PC-3 (cell line): ENCODE measurements around the gene TNRC6C. TPM values are rescaled to one million over a fixed set of nuclear protein-coding genes. Genes with fewer than 3 reads are reported as not detected.
"Not testable (repeated sequence)": the region's sequence is repeated elsewhere in the genome, so short reads cannot be mapped to it uniquely, and the experiment has no call there.

Experiments used
- ATAC-seq: fragments of 200-7000 bp; cut with Tn5 transposase; 2 replicates; pipeline ENCODE4 v1.9.1; 2020; ENCODE audit warnings: mild to moderate bottlenecking, moderate library complexity
- BruUV-seq: library from RNA; stranded (reverse); fragments of 400-500 nt; replicated peaks from 2 replicates; lab custom pipeline; 2021; lab: Mats Ljungman, UMichigan
- CTCF ChIA-PET: fragments of 300-600 bp; sonication (Branson Sonifier 250); formaldehyde crosslinking; loops from one replicate; lab custom pipeline; 2022; ENCODE audit warnings: antibody characterized with exemption; lab: Charles Lee
- POLR2A ChIA-PET: fragments of 300-600 bp; sonication (Branson Sonifier 250); formaldehyde crosslinking; loops from one replicate; lab custom pipeline; 2022; ENCODE audit warnings: antibody characterized with exemption; ENCODE audit not compliant: unreplicated experiment; lab: Charles Lee
- DNase-seq: peaks from one replicate; pipeline ENCODE4 v3.0.0-alpha.2; 2015
- H2AFZ ChIP-seq: fragments of 300-600 bp; sonication (generic); 2 replicates; pipeline ENCODE4 v1.6.0; 2016; ENCODE audit warnings: antibody characterized with exemption, low read length
- H3F3A ChIP-seq: fragments of 300-600 bp; sonication (generic); one replicate; pipeline ENCODE4 v1.6.0; 2017; ENCODE audit warnings: antibody characterized with exemption, low read length, control low read depth, mild to moderate bottlenecking; ENCODE audit not compliant: unreplicated experiment
- H3K27ac ChIP-seq: fragments of 300-600 bp; sonication (generic); 2 replicates; pipeline ENCODE4 v1.5.1; 2016; ENCODE audit warnings: mild to moderate bottlenecking, low read length
- H3K27me3 ChIP-seq: fragments of 300-600 bp; sonication (generic); 2 replicates; pipeline ENCODE4 v1.6.1; 2016; ENCODE audit warnings: low read length, mixed read lengths
- H3K36me3 ChIP-seq: fragments of 300-600 bp; sonication (generic); 2 replicates; pipeline ENCODE4 v1.6.1; 2016; ENCODE audit warnings: low read depth, mixed run types, low read length, mixed read lengths
- H3K4me1 ChIP-seq: fragments of 300-600 bp; sonication (generic); 2 replicates; pipeline ENCODE4 v1.5.1; 2016; ENCODE audit warnings: low read length; ENCODE audit not compliant: insufficient read depth
- H3K4me2 ChIP-seq: fragments of 300-600 bp; sonication (generic); 2 replicates; pipeline ENCODE4 v1.6.0; 2016; ENCODE audit warnings: low read length
- H3K4me3 ChIP-seq: fragments of 300-600 bp; sonication (generic); 2 replicates; pipeline ENCODE4 v1.5.1; 2016; ENCODE audit warnings: mild to moderate bottlenecking, low read length, mixed read lengths
- H3K79me2 ChIP-seq: fragments of 300-600 bp; sonication (generic); 2 replicates; pipeline ENCODE4 v1.6.1; 2017; ENCODE audit warnings: low read length, mixed read lengths
- H3K9ac ChIP-seq: fragments of 300-600 bp; sonication (generic); 2 replicates; pipeline ENCODE4 v1.6.0; 2016; ENCODE audit warnings: mild to moderate bottlenecking, low read length
- H3K9me2 ChIP-seq: fragments of 300-600 bp; sonication (generic); replicated peaks from 2 replicates; pipeline ENCODE4 v1.6.1; 2016; ENCODE audit warnings: mixed run types, low read length, mixed read lengths
- H3K9me3 ChIP-seq: fragments of 300-600 bp; sonication (generic); 2 replicates; pipeline ENCODE4 v1.6.1; 2016; ENCODE audit warnings: low read length, mixed read lengths
- H4K20me1 ChIP-seq: fragments of 300-600 bp; sonication (generic); 2 replicates; pipeline ENCODE4 v1.6.1; 2016; ENCODE audit warnings: low read length, mixed read lengths
- EZH2 ChIP-seq: fragments of 300-600 bp; sonication (generic); IDR thresholded peaks from one replicate; pipeline ENCODE4 v1.6.1; 2017; ENCODE audit warnings: antibody characterized with exemption, mild to moderate bottlenecking, low read length; ENCODE audit not compliant: unreplicated experiment
- EZH2phosphoT487 ChIP-seq: fragments of 300-600 bp; sonication (generic); IDR thresholded peaks from 2 replicates; pipeline ENCODE4 v1.6.1; 2018; ENCODE audit warnings: mild to moderate bottlenecking, antibody characterized with exemption, low read length, borderline replicate concordance
- intact Hi-C: fragments of 100-400 bp; cut with micrococcal nuclease; formaldehyde crosslinking; loops from 2 replicates; pipeline ENCODE4 v1.9.0; 2023
- total RNA-seq: library from RNA; depleted of rRNA; stranded (reverse); fragments of >200 nt; gene quantifications from 2 replicates; pipeline ENCODE4 v1.2.3, GENCODE V29; 2014
- TF ChIP-seq, protein P1 (sequence below): fragments of 300-600 bp; sonication (generic); conservative IDR thresholded peaks from 2 replicates; pipeline ENCODE4 v1.5.1; 2017; ENCODE audit warnings: antibody characterized with exemption, low read depth, mild to moderate bottlenecking, low read length

Gene TNRC6C
- total RNA-seq, 1 experiment from 2014 or later: 5.3 TPM

DNA sequence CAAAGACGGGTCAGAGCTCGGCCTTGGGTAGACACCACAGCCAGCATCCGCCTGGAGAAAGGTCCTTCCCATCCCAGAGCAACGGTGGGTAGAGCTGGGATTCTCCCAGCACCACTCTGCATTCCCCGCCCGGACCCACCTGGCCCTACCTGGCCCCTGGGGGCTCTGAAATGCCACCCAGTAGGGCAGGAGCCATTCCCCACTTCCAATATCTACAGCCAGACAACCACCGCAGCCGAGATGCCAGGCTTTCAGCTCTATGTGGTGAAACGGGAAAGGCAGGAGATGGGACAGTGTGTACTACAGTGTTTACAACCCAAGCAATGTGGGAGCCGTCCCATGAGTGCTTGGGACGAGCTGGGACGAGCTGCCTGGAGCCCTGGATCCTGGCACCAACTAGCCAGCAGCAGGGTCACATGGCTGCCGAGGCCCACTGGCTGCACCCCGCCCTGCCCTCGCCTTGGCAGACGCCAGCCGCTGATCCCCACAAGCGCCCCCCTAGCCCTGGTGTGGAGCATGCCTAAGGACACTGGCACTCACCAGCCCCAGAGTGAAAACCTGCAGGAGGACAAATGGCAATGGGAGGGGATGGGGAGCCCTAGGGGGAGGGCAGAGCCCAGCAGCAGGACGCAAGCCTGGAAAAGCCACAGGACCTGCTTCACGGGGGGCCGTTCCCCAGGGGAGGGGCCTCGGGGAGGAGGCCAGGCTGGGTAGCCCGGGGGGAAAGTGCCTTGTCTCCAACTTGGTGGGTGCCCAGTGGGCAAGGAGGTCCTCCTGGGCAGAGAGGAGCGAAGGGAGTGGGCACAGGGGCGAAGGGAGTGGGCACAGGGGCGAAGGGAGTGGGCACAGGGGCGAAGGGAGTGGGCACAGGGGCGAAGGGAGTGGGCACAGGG is 156.6 kb downstream of the TNRC6C start:
- no peaks in the 10 kb centered on the region for H4K20me1 ChIP-seq
- ChIA-PET CTCF (interaction anchor here (0.7 kb wide), 2 partner anchors 31 to 61 kb away, joined by 4 to 9 read pairs; no protein-coding TSS in a partner anchor), POLR2A (no interaction called here)
- H3K36me3 ChIP-seq: 0 out of 2 replicates have a peak, but pooled peaks cover 2% of the 10 kb centered on the region
- intact Hi-C loops: no loop called here
- no peaks in the 10 kb centered on the region for H3K27me3 ChIP-seq
- no peak overlapping the region for H2AFZ ChIP-seq
- no peaks in the 10 kb centered on the region for H3K4me1 ChIP-seq
- H3K4me3 ChIP-seq: no peak overlapping the region
- H3K9me3 ChIP-seq: no peaks in the 10 kb centered on the region
- no peak overlapping the region for H3K9ac ChIP-seq
- no peaks in the 10 kb centered on the region for H3K79me2 ChIP-seq
- ATAC-seq (no peak), DNase-seq (no peak)
- no peaks in the 10 kb centered on the region for H3K9me2 ChIP-seq
- no peak overlapping the region for H3K27ac ChIP-seq
- H3K4me2 ChIP-seq: no peak overlapping the region
- no TSS peak for BruUV-seq
- H3F3A ChIP-seq: no peaks in the 10 kb centered on the region
- TF ChIP-seq, protein P1, sequence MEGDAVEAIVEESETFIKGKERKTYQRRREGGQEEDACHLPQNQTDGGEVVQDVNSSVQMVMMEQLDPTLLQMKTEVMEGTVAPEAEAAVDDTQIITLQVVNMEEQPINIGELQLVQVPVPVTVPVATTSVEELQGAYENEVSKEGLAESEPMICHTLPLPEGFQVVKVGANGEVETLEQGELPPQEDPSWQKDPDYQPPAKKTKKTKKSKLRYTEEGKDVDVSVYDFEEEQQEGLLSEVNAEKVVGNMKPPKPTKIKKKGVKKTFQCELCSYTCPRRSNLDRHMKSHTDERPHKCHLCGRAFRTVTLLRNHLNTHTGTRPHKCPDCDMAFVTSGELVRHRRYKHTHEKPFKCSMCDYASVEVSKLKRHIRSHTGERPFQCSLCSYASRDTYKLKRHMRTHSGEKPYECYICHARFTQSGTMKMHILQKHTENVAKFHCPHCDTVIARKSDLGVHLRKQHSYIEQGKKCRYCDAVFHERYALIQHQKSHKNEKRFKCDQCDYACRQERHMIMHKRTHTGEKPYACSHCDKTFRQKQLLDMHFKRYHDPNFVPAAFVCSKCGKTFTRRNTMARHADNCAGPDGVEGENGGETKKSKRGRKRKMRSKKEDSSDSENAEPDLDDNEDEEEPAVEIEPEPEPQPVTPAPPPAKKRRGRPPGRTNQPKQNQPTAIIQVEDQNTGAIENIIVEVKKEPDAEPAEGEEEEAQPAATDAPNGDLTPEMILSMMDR: no peak
- no peak for TF ChIP-seq EZH2

DNA sequence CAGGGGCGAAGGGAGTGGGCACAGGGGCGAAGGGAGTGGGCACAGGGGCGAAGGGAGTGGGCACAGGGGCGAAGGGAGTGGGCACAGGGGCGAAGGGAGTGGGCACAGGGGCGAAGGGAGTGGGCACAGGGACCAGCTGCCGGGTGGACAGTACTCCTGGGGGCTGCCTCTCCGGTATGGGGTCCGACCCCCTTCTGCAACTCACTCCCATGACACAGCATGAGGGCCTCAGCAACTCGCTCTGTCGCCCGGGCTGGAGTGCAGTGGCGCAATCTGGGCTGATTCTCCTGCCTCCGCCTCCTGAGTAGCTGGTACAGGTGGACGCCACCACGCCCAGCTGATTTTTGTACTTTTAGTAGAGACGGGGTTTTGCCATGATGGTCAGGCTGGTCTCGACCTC is 157.3 kb downstream of the TNRC6C start:
- BruUV-seq, CTCF ChIA-PET, H3K9ac ChIP-seq: not testable (repeated sequence)

GRCh38 chr17:78116411-78116810 is 157.9 kb downstream of the TNRC6C start:
- Histone ChIP-seq H3F3A (no peaks in the 10 kb centered on the region), H3K79me2 (no peaks in the 10 kb centered on the region), H3K4me1 (no peaks in the 10 kb centered on the region), H3K9me2 (no peaks in the 10 kb centered on the region), H3K36me3 (peaks cover 4% of the 10 kb centered on the region; the same call in 1 of the 2 replicates), H3K27me3 (no peaks in the 10 kb centered on the region), H3K9me3 (no peaks in the 10 kb centered on the region), H3K27ac (no peak overlapping the region), H4K20me1 (no peaks in the 10 kb centered on the region), H2AFZ (no peak overlapping the region), H3K9ac (no peak overlapping the region), H3K4me2 (no peak overlapping the region), H3K4me3 (no peak overlapping the region)
- TF ChIP-seq, protein P1: no peak
- no peak for TF ChIP-seq EZH2
- no peak for TF ChIP-seq EZH2phosphoT487
- ATAC-seq: no peak
- CTCF ChIA-PET: no interaction called here
- no peak for DNase-seq
- intact Hi-C loops: no loop called here
- no TSS peak for BruUV-seq
- POLR2A ChIA-PET: no interaction called here

More for the DNA sequence above, 157.3 kb downstream of the TNRC6C start:
- H3K4me1 ChIP-seq, H3K4me2 ChIP-seq, intact Hi-C loops, H3K27me3 ChIP-seq, H3K9me3 ChIP-seq, H3K9me2 ChIP-seq, H3K79me2 ChIP-seq, H3K27ac ChIP-seq, H3K4me3 ChIP-seq, H3K36me3 ChIP-seq, POLR2A ChIA-PET, DNase-seq, H4K20me1 ChIP-seq, H3F3A ChIP-seq, H2AFZ ChIP-seq, ATAC-seq: not testable (repeated sequence)
